ENCODE results near the gene SMIM10L2A. TPM values are rescaled to one million over a fixed set of nuclear protein-coding genes. Genes with fewer than 3 reads are reported as not detected.

SMIM10L2A gene
- total and polyA plus RNA-seq, 10 of the 15 experiments (the other 5 are each of a cell fraction or from before 2014, with no cell fraction given): 0.02 to 0.05 (median 0.03) TPM; not detected in 7

DNA sequence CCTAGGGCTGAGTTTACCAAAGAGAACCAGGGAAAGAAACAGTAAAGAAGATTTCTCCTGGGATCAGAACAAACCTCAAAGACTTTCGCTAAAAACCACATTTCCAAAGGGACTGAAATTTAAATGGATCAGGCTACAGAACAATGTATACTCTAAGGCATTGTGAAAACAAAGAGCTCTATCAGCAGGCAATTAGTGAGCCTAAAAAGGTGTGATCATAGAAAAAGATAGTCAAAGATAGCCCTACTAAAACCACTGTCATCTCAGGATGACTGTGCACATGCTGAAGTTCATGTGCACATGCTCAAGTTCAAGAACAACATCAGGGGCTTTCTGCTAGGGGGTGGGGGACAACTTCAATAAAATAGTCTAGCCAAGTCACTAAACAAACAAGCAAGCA lies 12.9 kb upstream of the SMIM10L2A start (continued):
- TF ChIP-seq, protein P1, sequence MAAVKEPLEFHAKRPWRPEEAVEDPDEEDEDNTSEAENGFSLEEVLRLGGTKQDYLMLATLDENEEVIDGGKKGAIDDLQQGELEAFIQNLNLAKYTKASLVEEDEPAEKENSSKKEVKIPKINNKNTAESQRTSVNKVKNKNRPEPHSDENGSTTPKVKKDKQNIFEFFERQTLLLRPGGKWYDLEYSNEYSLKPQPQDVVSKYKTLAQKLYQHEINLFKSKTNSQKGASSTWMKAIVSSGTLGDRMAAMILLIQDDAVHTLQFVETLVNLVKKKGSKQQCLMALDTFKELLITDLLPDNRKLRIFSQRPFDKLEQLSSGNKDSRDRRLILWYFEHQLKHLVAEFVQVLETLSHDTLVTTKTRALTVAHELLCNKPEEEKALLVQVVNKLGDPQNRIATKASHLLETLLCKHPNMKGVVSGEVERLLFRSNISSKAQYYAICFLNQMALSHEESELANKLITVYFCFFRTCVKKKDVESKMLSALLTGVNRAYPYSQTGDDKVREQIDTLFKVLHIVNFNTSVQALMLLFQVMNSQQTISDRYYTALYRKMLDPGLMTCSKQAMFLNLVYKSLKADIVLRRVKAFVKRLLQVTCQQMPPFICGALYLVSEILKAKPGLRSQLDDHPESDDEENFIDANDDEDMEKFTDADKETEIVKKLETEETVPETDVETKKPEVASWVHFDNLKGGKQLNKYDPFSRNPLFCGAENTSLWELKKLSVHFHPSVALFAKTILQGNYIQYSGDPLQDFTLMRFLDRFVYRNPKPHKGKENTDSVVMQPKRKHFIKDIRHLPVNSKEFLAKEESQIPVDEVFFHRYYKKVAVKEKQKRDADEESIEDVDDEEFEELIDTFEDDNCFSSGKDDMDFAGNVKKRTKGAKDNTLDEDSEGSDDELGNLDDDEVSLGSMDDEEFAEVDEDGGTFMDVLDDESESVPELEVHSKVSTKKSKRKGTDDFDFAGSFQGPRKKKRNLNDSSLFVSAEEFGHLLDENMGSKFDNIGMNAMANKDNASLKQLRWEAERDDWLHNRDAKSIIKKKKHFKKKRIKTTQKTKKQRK (IDR thresholded peaks at IDR 0.05; ENCODE audit: low read depth, low read length): no peak
- TF ChIP-seq ZNF207 (IDR thresholded peaks at IDR 0.05; ENCODE audit: borderline replicate concordance): no peak
- TF ChIP-seq MEF2B (IDR thresholded peaks at IDR 0.05; ENCODE audit: partially characterized antibody, poor library complexity, severe bottlenecking): peak; percentile 93
- no peak for TF ChIP-seq MTA3 (IDR thresholded peaks at IDR 0.05; ENCODE audit: borderline replicate concordance, low read length)
- TF ChIP-seq TCF3 (IDR thresholded peaks at IDR 0.05; ENCODE audit: borderline replicate concordance, insufficient read depth, low read depth, low read length): no peak
- no peak for TF ChIP-seq ZNF622 (IDR thresholded peaks at IDR 0.05)
- 0 out of 2 replicates have a peak, but pooled peaks have one; percentile 36 for TF ChIP-seq MLLT1 (IDR thresholded peaks at IDR 0.05)
- TF ChIP-seq CUX1 (IDR thresholded peaks at IDR 0.05; ENCODE audit: insufficient replicate concordance, low read depth, low read length): peak; percentile 20
- TF ChIP-seq ZNF24 (IDR thresholded peaks at IDR 0.05): no peak; the same call in 1 of the 2 replicates
- TF ChIP-seq ZNF217 (IDR thresholded peaks at IDR 0.05): peak; percentile 66; the same call in 1 of the 2 replicates
- TF ChIP-seq, protein P2, sequence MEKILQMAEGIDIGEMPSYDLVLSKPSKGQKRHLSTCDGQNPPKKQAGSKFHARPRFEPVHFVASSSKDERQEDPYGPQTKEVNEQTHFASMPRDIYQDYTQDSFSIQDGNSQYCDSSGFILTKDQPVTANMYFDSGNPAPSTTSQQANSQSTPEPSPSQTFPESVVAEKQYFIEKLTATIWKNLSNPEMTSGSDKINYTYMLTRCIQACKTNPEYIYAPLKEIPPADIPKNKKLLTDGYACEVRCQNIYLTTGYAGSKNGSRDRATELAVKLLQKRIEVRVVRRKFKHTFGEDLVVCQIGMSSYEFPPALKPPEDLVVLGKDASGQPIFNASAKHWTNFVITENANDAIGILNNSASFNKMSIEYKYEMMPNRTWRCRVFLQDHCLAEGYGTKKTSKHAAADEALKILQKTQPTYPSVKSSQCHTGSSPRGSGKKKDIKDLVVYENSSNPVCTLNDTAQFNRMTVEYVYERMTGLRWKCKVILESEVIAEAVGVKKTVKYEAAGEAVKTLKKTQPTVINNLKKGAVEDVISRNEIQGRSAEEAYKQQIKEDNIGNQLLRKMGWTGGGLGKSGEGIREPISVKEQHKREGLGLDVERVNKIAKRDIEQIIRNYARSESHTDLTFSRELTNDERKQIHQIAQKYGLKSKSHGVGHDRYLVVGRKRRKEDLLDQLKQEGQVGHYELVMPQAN (conservative IDR thresholded peaks at IDR 0.05): no peak
- TF ChIP-seq CREB1 (IDR thresholded peaks at IDR 0.05; ENCODE audit: low read depth): no peak
- no peak for TF ChIP-seq CHD4 (IDR thresholded peaks at IDR 0.05)
- TF ChIP-seq SIN3A (IDR thresholded peaks at IDR 0.05; ENCODE audit: low read depth, low read length): no peak
- no peak for TF ChIP-seq NFXL1 (IDR thresholded peaks at IDR 0.05; ENCODE audit: borderline replicate concordance)
- TF ChIP-seq NRF1 (conservative IDR thresholded peaks at IDR 0.05; ENCODE audit: low read depth, low read length): no peak
- TF ChIP-seq BACH1 (IDR thresholded peaks at IDR 0.05; ENCODE audit: borderline replicate concordance): peak; percentile 73; the same call in 1 of the 2 replicates
- TF ChIP-seq ATF7 (IDR thresholded peaks at IDR 0.05; ENCODE audit: low read depth): peak; percentile 81
- peak; percentile 48; the same call in 1 of the 2 replicates for TF ChIP-seq NR2F1 (conservative IDR thresholded peaks at IDR 0.05)
